Trophoblast cell (in vitro differentiated cells and primary cell): ENCODE measurements around the gene ACTR1B.
"Not testable (repeated sequence)": the region's sequence is repeated elsewhere in the genome, so short reads cannot be mapped to it uniquely, and the experiment has no call there.

Experiments used
- DNase-seq, 2 donors: peaks; one replicate each; pipeline ENCODE4 v3.0.0-alpha.2; 2016
- H2AFZ ChIP-seq: 2 replicates; pipeline ENCODE4 v1.6.1; 2013; ENCODE audit warnings: low read length, moderate library complexity, mild to moderate bottlenecking; ENCODE audit not compliant: insufficient read depth, poor library complexity
- H2AK5ac ChIP-seq: 2 replicates; pipeline ENCODE4 v1.6.1; 2013; ENCODE audit warnings: mild to moderate bottlenecking, low read length
- H2BK120ac ChIP-seq: 2 replicates; pipeline ENCODE4 v1.6.1; 2013; ENCODE audit warnings: low read length, mild to moderate bottlenecking, moderate library complexity; ENCODE audit not compliant: insufficient read depth, poor library complexity
- H2BK12ac ChIP-seq: 2 replicates; pipeline ENCODE4 v1.6.1; 2013; ENCODE audit warnings: mild to moderate bottlenecking, low read length, moderate library complexity
- H2BK5ac ChIP-seq: 2 replicates; pipeline ENCODE4 v1.6.1; 2013; ENCODE audit warnings: low read length, low read depth, moderate library complexity, mild to moderate bottlenecking; ENCODE audit not compliant: poor library complexity
- H3K14ac ChIP-seq: 2 replicates; pipeline ENCODE4 v1.6.1; 2013; ENCODE audit warnings: mild to moderate bottlenecking, low read length
- H3K18ac ChIP-seq: 2 replicates; pipeline ENCODE4 v1.6.1; 2013; ENCODE audit warnings: mild to moderate bottlenecking, low read length
- H3K23ac ChIP-seq: 2 replicates; pipeline ENCODE4 v1.6.1; 2013; ENCODE audit warnings: low read length
- H3K27ac ChIP-seq: 2 replicates; pipeline ENCODE4 v1.5.1; 2013; ENCODE audit warnings: low read depth, mild to moderate bottlenecking, inconsistent platforms, low read length, moderate library complexity
- H3K27me3 ChIP-seq: 2 replicates; pipeline ENCODE4 v1.6.1; 2013; ENCODE audit warnings: inconsistent platforms, mild to moderate bottlenecking, low read length, moderate library complexity; ENCODE audit not compliant: insufficient read depth
- H3K36me3 ChIP-seq, 2 experiments: 1 replicate in 1 of 2; 2 replicates in 1 of 2; pipeline ENCODE4 v1.6.1; 2013; ENCODE audit warnings: low read length in 2 of 2, mild to moderate bottlenecking in 2 of 2, moderate library complexity in 1 of 2; ENCODE audit not compliant: insufficient read depth in 2 of 2, control insufficient read depth in 1 of 2
- H3K4ac ChIP-seq: 2 replicates; pipeline ENCODE4 v1.6.1; 2013; ENCODE audit warnings: low read depth, mild to moderate bottlenecking, low read length, moderate library complexity
- H3K4me1 ChIP-seq, 2 experiments: 1 replicate in 1 of 2; 2 replicates in 1 of 2; pipeline ENCODE4 v1.6.1; 2013; ENCODE audit warnings: low read length in 2 of 2, mild to moderate bottlenecking in 2 of 2, moderate library complexity in 1 of 2; ENCODE audit not compliant: insufficient read depth in 2 of 2, control insufficient read depth in 1 of 2
- H3K4me2 ChIP-seq: 2 replicates; pipeline ENCODE4 v1.6.1; 2013; ENCODE audit warnings: inconsistent platforms, mild to moderate bottlenecking, low read length, moderate library complexity
- H3K4me3 ChIP-seq: 2 replicates; pipeline ENCODE4 v1.5.1; 2013; ENCODE audit warnings: mild to moderate bottlenecking, low read depth, low read length, inconsistent platforms
- H3K79me1 ChIP-seq: one replicate; pipeline ENCODE4 v1.6.1; 2013; ENCODE audit warnings: low read length
- H3K79me2 ChIP-seq: 2 replicates; pipeline ENCODE4 v1.6.1; 2013; ENCODE audit warnings: low read length, mild to moderate bottlenecking; ENCODE audit not compliant: control insufficient read depth, insufficient read depth, poor library complexity
- H3K9ac ChIP-seq: 2 replicates; pipeline ENCODE4 v1.6.1; 2013; ENCODE audit warnings: mild to moderate bottlenecking, low read length
- H3K9me3 ChIP-seq: 2 replicates; pipeline ENCODE4 v1.6.1; 2013; ENCODE audit warnings: low read depth, mild to moderate bottlenecking, control low read depth, inconsistent platforms, low read length; ENCODE audit not compliant: insufficient read depth
- H4K12ac ChIP-seq: 2 replicates; pipeline ENCODE4 v1.6.1; 2013; ENCODE audit warnings: low read depth, mild to moderate bottlenecking, low read length, moderate library complexity
- H4K8ac ChIP-seq: 2 replicates; pipeline ENCODE4 v1.6.1; 2013; ENCODE audit warnings: low read depth, mild to moderate bottlenecking, low read length, moderate library complexity
- H4K91ac ChIP-seq: one replicate; pipeline ENCODE4 v1.6.1; 2013; ENCODE audit warnings: low read depth, mild to moderate bottlenecking, low read length, moderate library complexity
- WGBS: extraction: QIAGEN DNeasy Blood & Tissue Kit; methylation state at CpG from one replicate; pipeline ENCODE4 v1.1.7; 2013; ENCODE audit warnings: missing lambda C conversion rate; ENCODE audit not compliant: insufficient read length, insufficient coverage; ENCODE audit errors: extremely low coverage; 5-methylcytosine and 5-hydroxymethylcytosine counted together

ACTR1B gene

GRCh38 chr2:97620492-97620891, 43.4 kb downstream of the ACTR1B start:
- H3K4me2 ChIP-seq, H3K14ac ChIP-seq, H3K4me3 ChIP-seq, H2BK120ac ChIP-seq, H2BK12ac ChIP-seq, H4K12ac ChIP-seq, H3K4me1 ChIP-seq, H3K23ac ChIP-seq, H3K9me3 ChIP-seq, H3K9ac ChIP-seq, H2AK5ac ChIP-seq, H3K4ac ChIP-seq, H2BK5ac ChIP-seq, H3K36me3 ChIP-seq, H3K18ac ChIP-seq, H2AFZ ChIP-seq, H4K91ac ChIP-seq, H3K79me2 ChIP-seq, H4K8ac ChIP-seq, H3K27ac ChIP-seq, H3K27me3 ChIP-seq, DNase-seq, H3K79me1 ChIP-seq: not testable (repeated sequence)
- WGBS, result no CpG with 5 or more reads among the region's 1 CpG

DNA sequence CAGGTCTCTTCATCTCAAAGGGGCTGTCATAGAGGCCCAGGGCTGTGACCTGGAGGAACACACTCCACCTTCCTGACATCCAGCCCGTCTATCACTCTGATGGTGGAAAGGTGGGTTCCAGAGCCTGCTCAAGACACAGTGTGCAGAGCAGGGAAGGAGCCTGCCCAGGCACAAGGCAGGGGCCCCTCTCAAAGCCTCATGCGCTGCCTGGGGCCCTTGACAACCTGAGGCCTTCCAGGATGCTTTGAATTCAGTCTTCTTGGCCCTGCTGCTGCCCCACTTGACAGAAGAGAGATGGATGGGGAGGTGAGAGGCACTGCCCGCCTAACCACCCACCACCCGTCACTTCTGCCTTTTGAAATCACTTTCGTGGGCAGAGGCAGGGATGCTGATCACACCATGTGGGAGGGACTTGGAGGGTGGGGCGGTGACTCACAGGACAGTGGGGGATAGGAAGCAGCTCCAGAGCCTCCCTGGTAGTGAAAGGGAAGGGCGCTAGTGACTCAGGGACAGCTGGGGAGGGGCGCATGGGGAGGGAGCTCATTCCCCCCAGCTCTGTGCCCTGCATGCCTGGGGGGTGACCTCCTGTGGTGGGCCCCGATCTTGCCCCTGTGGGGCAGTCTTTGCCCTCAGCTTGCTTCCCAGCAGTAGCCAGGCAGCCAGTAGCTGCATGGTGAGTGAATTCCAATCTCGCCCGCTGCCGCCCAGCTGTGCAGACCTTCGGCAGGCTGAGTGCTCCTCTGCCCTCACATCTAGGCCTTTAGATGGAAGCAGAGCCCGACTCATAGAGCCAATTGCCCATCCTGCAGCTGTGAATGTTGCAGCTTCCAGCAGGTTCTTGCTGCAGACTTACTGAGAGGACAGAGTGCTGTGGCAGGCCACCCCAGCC, 44.7 kb downstream of the ACTR1B start:
- H3K4me2 ChIP-seq, H4K91ac ChIP-seq, H3K9me3 ChIP-seq, H3K36me3 ChIP-seq, H2AFZ ChIP-seq, H3K27ac ChIP-seq, H3K79me2 ChIP-seq, H3K23ac ChIP-seq, H3K4me1 ChIP-seq, H2BK5ac ChIP-seq, H2BK120ac ChIP-seq, H3K4me3 ChIP-seq, H3K4ac ChIP-seq, H3K79me1 ChIP-seq, H2BK12ac ChIP-seq, H2AK5ac ChIP-seq, DNase-seq, H4K8ac ChIP-seq, H3K14ac ChIP-seq, H3K27me3 ChIP-seq, H3K18ac ChIP-seq, H3K9ac ChIP-seq, H4K12ac ChIP-seq: not testable (repeated sequence)
- no CpG with 5 or more reads among the region's 14 CpGs for WGBS

DNA sequence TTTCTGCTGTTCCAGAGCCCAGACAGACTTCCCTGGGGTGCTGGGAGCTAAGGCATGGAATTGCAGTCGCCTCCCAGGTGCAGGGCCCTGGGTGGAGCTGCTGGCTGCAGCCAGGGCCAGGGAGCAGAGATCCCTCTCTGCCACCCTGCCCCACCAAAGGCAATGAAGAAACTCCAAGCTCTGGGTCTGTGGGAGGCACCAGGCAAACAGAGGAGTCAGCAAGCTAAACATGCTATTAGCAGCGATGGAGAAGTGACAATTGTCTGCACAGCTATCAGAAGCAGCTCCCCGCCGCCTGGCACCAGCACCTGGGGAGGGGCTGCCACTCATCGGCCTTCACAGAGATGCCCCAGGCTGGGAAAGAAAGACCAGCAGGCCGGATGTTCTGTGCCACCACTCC, 45.9 kb downstream of the ACTR1B start:
- no peak overlapping the region for H2AK5ac ChIP-seq
- H3K79me1 ChIP-seq, result no peaks in the 10 kb centered on the region
- H4K12ac ChIP-seq, result no peak overlapping the region
- H3K4me3 ChIP-seq, result no peak overlapping the region
- H3K18ac ChIP-seq, result no peak overlapping the region
- H2BK12ac ChIP-seq, result no peak overlapping the region
- WGBS, result no CpG with 5 or more reads among the region's 6 CpGs
- no peaks in the 10 kb centered on the region for H3K4me1 ChIP-seq
- no peak overlapping the region for H3K9ac ChIP-seq
- no peak overlapping the region for H3K4me2 ChIP-seq
- no peak overlapping the region for H3K23ac ChIP-seq
- H3K4ac ChIP-seq, result no peak overlapping the region
- H3K9me3 ChIP-seq, result no peaks in the 10 kb centered on the region
- no peaks in the 10 kb centered on the region for H3K27me3 ChIP-seq
- H2BK5ac ChIP-seq, result no peak overlapping the region
- no peak for DNase-seq
- H4K8ac ChIP-seq, result no peak overlapping the region
- no peak overlapping the region for H4K91ac ChIP-seq
- no peak overlapping the region for H2AFZ ChIP-seq
- no peak overlapping the region for H2BK120ac ChIP-seq
- no peaks in the 10 kb centered on the region for H3K36me3 ChIP-seq
- H3K14ac ChIP-seq, result no peak overlapping the region
- H3K79me2 ChIP-seq, result no peaks in the 10 kb centered on the region
- H3K27ac ChIP-seq, result no peak overlapping the region

GRCh38 chr2:97615746-97616145, 48.1 kb downstream of the ACTR1B start:
- not testable (repeated sequence) for H2BK120ac ChIP-seq, H3K4me3 ChIP-seq, H4K12ac ChIP-seq, H3K9ac ChIP-seq, H3K4me2 ChIP-seq, H2AFZ ChIP-seq, H2BK12ac ChIP-seq, H3K79me2 ChIP-seq, H3K79me1 ChIP-seq, H3K23ac ChIP-seq, H3K9me3 ChIP-seq, H4K8ac ChIP-seq, H3K14ac ChIP-seq, H3K27ac ChIP-seq, DNase-seq, H3K27me3 ChIP-seq, H3K36me3 ChIP-seq, H3K4ac ChIP-seq, H2AK5ac ChIP-seq, H3K4me1 ChIP-seq, H2BK5ac ChIP-seq, H4K91ac ChIP-seq, H3K18ac ChIP-seq
- no CpG with 5 or more reads among the region's 8 CpGs for WGBS
